ENCODE measurements around the gene ZNF536. TPM values are rescaled to one million over a fixed set of nuclear protein-coding genes. Genes with fewer than 3 reads are reported as not detected.

Gene ZNF536
- total RNA-seq, 6 donors from 2014 or later = 0.34 to 0.78 (median 0.71) TPM; not detected in 2

DNA sequence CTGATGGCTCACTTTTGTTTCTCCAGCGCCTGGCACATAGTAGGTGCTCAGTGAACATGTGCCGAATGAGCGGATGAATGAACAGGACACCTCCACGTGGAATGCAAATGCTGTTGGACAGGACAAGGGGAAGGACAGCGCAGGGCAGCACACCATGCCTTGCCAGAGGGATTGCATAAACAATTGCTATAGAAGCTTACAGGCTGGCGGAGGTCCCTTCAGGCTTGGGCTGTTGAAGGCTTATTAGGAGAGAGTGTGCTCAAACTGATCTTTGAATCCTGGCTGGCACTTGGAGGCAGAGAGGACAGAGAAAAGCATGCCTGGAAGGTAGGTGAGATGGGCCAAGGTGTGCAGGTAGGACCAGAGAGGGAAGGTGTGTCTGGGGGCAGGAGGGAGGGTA lies 35.9 kb upstream of the ZNF536 start:
- Histone ChIP-seq H3K27me3 (no peaks in the 10 kb centered on the region), H3K4me3 (no peak overlapping the region), H3K9me3 (no peaks in the 10 kb centered on the region), H3K27ac (no peak overlapping the region), H3K4me1 (no peaks in the 10 kb centered on the region), H3K36me3 (no peaks in the 10 kb centered on the region)
- TF ChIP-seq, protein P1, sequence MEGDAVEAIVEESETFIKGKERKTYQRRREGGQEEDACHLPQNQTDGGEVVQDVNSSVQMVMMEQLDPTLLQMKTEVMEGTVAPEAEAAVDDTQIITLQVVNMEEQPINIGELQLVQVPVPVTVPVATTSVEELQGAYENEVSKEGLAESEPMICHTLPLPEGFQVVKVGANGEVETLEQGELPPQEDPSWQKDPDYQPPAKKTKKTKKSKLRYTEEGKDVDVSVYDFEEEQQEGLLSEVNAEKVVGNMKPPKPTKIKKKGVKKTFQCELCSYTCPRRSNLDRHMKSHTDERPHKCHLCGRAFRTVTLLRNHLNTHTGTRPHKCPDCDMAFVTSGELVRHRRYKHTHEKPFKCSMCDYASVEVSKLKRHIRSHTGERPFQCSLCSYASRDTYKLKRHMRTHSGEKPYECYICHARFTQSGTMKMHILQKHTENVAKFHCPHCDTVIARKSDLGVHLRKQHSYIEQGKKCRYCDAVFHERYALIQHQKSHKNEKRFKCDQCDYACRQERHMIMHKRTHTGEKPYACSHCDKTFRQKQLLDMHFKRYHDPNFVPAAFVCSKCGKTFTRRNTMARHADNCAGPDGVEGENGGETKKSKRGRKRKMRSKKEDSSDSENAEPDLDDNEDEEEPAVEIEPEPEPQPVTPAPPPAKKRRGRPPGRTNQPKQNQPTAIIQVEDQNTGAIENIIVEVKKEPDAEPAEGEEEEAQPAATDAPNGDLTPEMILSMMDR (IDR thresholded peaks at IDR 0.05) = no peak
- no peak for TF ChIP-seq EP300 (IDR thresholded peaks at IDR 0.05)
- TF ChIP-seq POLR2A (IDR thresholded peaks at IDR 0.05) = no peak
- TF ChIP-seq POLR2AphosphoS5 (IDR thresholded peaks at IDR 0.05) = no peak
- WGBS, 2 donors = 86 to 93% methylated on average over 6 of the region's 6 CpGs
- no peak for ATAC-seq (ENCODE audit: low FRiP score in 2 of 2)
- DNase-seq = no peak

DNA sequence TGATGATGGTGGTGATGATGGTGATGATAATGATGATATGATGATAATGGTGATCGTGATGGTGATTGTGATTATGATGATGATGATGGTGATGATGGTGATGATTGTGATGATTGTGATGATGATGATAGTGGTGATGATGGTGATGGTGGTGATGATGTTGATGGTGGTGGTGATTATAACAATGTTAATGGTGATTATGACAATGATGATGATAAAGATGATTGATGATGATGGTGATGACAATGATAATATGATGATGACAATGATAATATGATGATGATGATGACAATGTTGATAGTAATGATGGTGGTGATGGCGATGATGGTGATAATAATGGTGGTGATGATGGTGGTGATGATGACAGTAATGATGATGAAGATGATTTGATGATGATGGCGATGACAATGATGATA lies 34.1 kb upstream of the ZNF536 start:
- ATAC-seq (ENCODE audit: low FRiP score in 2 of 2) (no peak), DNase-seq (no peak)
- TF ChIP-seq EP300 (IDR thresholded peaks at IDR 0.05) (no peak), POLR2A (IDR thresholded peaks at IDR 0.05) (no peak), POLR2AphosphoS5 (IDR thresholded peaks at IDR 0.05) (no peak)
- TF ChIP-seq, protein P1 (IDR thresholded peaks at IDR 0.05) = no peak
- no peaks in the 10 kb centered on the region for H3K36me3 ChIP-seq
- no peak overlapping the region for H3K27ac ChIP-seq
- no peak overlapping the region for H3K4me3 ChIP-seq
- 92% methylated on average over 3 of the region's 3 CpGs for WGBS, 2 donors
- H3K4me1 ChIP-seq = no peaks in the 10 kb centered on the region
- no peaks in the 10 kb centered on the region for H3K9me3 ChIP-seq
- no peaks in the 10 kb centered on the region for H3K27me3 ChIP-seq

DNA sequence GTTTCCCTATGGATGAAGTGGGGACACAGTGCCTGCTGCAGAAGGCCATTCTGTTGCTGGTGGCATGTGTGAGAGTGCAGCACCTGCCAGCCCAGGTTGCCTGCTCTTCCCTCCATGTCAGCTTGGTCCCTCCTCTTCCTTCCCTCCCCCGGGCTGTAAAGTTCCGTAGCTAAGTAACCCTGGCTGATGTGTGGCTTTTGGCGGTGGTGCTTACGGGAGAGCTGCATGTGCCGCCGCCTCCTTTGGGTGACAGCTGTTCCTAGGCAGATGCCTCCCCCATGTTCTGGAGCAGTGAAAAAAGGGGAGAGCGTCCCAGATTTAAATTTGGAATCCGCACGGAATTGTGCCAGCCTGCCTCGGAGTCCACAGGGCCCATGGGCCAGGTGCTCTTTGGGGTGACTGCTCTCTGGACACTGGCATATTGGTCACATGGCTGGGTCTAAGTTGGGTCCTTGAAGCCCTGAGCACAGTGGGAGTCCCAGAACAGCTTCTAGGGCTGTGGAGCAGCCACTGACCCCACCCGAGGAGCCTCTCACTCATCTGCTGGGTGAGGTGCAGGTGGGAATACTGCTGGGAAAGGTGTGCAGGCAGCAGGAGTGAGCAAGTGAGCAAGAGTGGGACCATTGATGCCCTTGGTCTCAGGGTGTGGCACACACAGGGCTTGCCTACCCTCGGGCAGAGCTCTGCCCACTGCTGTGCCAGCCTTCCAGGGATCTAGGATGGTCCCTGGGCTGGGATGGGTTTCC lies 33.1 kb upstream of the ZNF536 start:
- TF ChIP-seq POLR2AphosphoS5 (IDR thresholded peaks at IDR 0.05) = no peak
- TF ChIP-seq, protein P1 (IDR thresholded peaks at IDR 0.05) = no peak
- TF ChIP-seq EP300 (IDR thresholded peaks at IDR 0.05) = no peak
- no peak for TF ChIP-seq POLR2A (IDR thresholded peaks at IDR 0.05)
- H3K27me3 ChIP-seq = no peaks in the 10 kb centered on the region
- no peaks in the 10 kb centered on the region for H3K4me1 ChIP-seq
- ATAC-seq (ENCODE audit: low FRiP score in 2 of 2) (no peak), DNase-seq (peak in 1 of 2 donors; percentile 6)
- H3K27ac ChIP-seq = no peak overlapping the region
- no peaks in the 10 kb centered on the region for H3K9me3 ChIP-seq
- 78 to 82% methylated on average over 9 to 11 of the region's 12 CpGs for WGBS, 2 donors
- no peaks in the 10 kb centered on the region for H3K36me3 ChIP-seq
- H3K4me3 ChIP-seq = no peak overlapping the region

DNA sequence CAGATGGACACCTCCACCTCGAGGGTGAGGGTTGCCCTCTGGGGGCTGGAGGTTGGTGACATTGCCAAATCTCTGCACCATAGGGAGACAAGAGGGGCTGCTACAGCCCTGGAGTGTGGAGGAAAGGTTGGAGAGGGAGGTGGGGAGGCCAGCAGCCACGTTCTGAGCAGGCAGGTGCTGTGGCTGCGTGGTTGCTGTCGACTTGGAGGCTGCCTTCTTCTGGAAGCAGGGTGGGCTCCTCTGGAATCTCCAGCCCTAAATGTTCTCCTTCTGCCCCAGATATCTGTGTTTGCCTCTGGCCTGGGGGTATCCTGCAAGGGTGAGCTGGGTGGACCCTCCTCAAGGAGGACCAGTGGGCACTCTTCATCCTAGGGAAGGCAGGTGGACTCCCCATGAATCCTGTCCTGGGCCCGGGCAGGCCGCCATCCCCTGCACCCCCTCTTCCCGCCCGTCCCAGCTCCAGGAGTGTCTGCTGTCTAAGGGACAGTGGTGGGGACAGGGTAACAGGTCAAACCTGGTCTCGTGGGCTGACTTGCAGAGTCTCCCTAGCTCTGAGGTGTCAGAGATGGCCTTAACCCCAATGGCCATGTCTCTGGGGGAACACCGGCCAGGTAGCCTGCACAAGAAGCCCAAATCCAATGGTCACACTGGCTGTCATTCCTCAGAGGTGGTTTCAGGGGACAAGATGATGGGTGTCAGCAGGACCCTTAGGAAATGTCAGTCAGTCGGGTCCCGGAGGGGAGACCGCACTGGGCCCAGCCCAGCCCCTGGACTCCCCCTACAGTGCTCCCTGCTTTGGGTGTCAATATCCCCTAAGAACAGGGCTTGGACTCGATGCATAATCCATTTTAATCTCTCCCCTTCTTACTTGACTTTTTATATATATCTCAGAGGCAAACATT lies 32.3 kb upstream of the ZNF536 start:
- Histone ChIP-seq H3K4me1 (no peaks in the 10 kb centered on the region), H3K27me3 (no peaks in the 10 kb centered on the region), H3K36me3 (no peaks in the 10 kb centered on the region), H3K4me3 (no peak overlapping the region), H3K9me3 (no peaks in the 10 kb centered on the region), H3K27ac (no peak overlapping the region)
- peak in 1 of 2 donors; percentile 24 for ATAC-seq (ENCODE audit: low FRiP score in 2 of 2)
- no peak for TF ChIP-seq POLR2AphosphoS5 (IDR thresholded peaks at IDR 0.05)
- TF ChIP-seq POLR2A (IDR thresholded peaks at IDR 0.05) = no peak
- TF ChIP-seq, protein P1 (IDR thresholded peaks at IDR 0.05) = no peak
- TF ChIP-seq EP300 (IDR thresholded peaks at IDR 0.05) = no peak
- DNase-seq = peak in 1 of 2 donors; percentile 17
- WGBS, 2 donors = 76 to 77% methylated on average over 4 to 14 of the region's 14 CpGs
